GM12878 (cell line): Measurements from ENCODE around the gene PCK2. TPM values are rescaled to one million over a fixed set of nuclear protein-coding genes. Genes with fewer than 3 reads are reported as not detected.
"Not testable (repeated sequence)": the region's sequence is repeated elsewhere in the genome, so short reads cannot be mapped to it uniquely, and the experiment has no call there.

ENCODE experiments used
- ATAC-seq: fragments of 200-7000 bp; cut with Tn5 transposase; 3 replicates; pipeline ENCODE4 v1.9.1; 2020; ENCODE audit warnings: mild to moderate bottlenecking, moderate library complexity
- BruUV-seq: library from RNA; stranded (reverse); fragments of 400-500 nt; replicated peaks from 2 replicates; lab custom pipeline; 2021; lab: Mats Ljungman, UMichigan
- CTCF ChIA-PET: fragments of 300-600 bp; sonication (Branson Sonifier 250); formaldehyde crosslinking; extraction: SDS; loops from one replicate; lab custom pipeline; 2021; ENCODE audit warnings: inconsistent platforms; lab: Yijun Ruan, JAX
- POLR2A ChIA-PET: fragments of 350-600 bp; formaldehyde crosslinking; extraction: SDS; loops from one replicate; lab custom pipeline; 2021; ENCODE audit warnings: inconsistent platforms; lab: Charles Lee
- RAD21 ChIA-PET: fragments of 300-600 bp; sonication (Branson Sonifier 250); formaldehyde crosslinking; loops from one replicate; lab custom pipeline; 2023; ENCODE audit warnings: antibody characterized with exemption; ENCODE audit not compliant: unreplicated experiment; lab: Charles Lee
- SMC1A ChIA-PET: fragments of 300-600 bp; sonication (Branson Sonifier 250); formaldehyde crosslinking; loops from one replicate; lab custom pipeline; 2023; ENCODE audit not compliant: unreplicated experiment, uncharacterized antibody; lab: Charles Lee
- DNase-seq: peaks from one replicate; pipeline ENCODE4 v3.0.0-alpha.2; 2011; ENCODE audit warnings: low read depth, low spot score
- FAIRE-seq: peaks from 3 replicates; lab custom pipeline; 2011; peaks lifted over from hg19 to GRCh38; lab: Jason Lieb, UNC
- H2AFZ ChIP-seq: 2 replicates; pipeline ENCODE4 v1.6.0; 2011; ENCODE audit warnings: low read depth, low read length, control low read depth; ENCODE audit not compliant: control insufficient read depth
- H3K27ac ChIP-seq: 2 replicates; pipeline ENCODE4 v1.5.1; 2011; ENCODE audit warnings: control low read depth; ENCODE audit not compliant: control insufficient read depth, insufficient read depth
- H3K27me3 ChIP-seq, 2 experiments: replicated peaks in 1 of 2; 2 replicates each; pipeline versions ENCODE4 v1.6.0 to v1.6.1; 2011; ENCODE audit warnings: low read length in 1 of 2; ENCODE audit not compliant: control insufficient read depth in 2 of 2, insufficient read depth in 2 of 2
- H3K36me3 ChIP-seq, 2 experiments: 2 replicates each; pipeline ENCODE4 v1.5.1; 2011; ENCODE audit warnings: low read length in 1 of 2; ENCODE audit not compliant: control insufficient read depth in 2 of 2, insufficient read depth in 2 of 2
- H3K4me1 ChIP-seq: 2 replicates; pipeline ENCODE4 v1.6.1; 2011; ENCODE audit warnings: mild to moderate bottlenecking, low read length, moderate library complexity, mixed read lengths; ENCODE audit not compliant: control insufficient read depth, insufficient read depth
- H3K4me2 ChIP-seq: 2 replicates; pipeline ENCODE4 v1.6.0; 2011; ENCODE audit warnings: control low read depth; ENCODE audit not compliant: control insufficient read depth, insufficient read depth
- H3K4me3 ChIP-seq: fragments of 200-600 bp; sonication (generic); 2 replicates; pipeline ENCODE4 v1.5.1; 2016
- H3K79me2 ChIP-seq: 2 replicates; pipeline ENCODE4 v1.6.0; 2011; ENCODE audit warnings: low read length; ENCODE audit not compliant: control insufficient read depth, insufficient read depth
- H3K9ac ChIP-seq: 2 replicates; pipeline ENCODE4 v1.8.0; 2011; ENCODE audit warnings: low read length, control low read depth, mixed read lengths; ENCODE audit not compliant: control insufficient read depth, insufficient read depth
- H3K9me3 ChIP-seq: replicated peaks from 3 replicates; pipeline ENCODE4 v1.5.1; 2011; ENCODE audit warnings: mild to moderate bottlenecking, low read length; ENCODE audit not compliant: control insufficient read depth, insufficient read depth
- H4K20me1 ChIP-seq: 2 replicates; pipeline ENCODE4 v1.6.0; 2011; ENCODE audit not compliant: control insufficient read depth, insufficient read depth
- DPF2 ChIP-seq: fragments of 450-650 bp; IDR thresholded peaks from 2 replicates; pipeline ENCODE4 v1.6.1; 2017; ENCODE audit warnings: mild to moderate bottlenecking
- RCOR1 ChIP-seq: conservative IDR thresholded peaks from 2 replicates; pipeline ENCODE4 v1.6.1; 2012; ENCODE audit warnings: low read depth, low read length, improper control_type of control experiment
- SMARCA5 ChIP-seq: fragments of 450-650 bp; IDR thresholded peaks from 2 replicates; pipeline ENCODE4 v1.6.1; 2017; ENCODE audit warnings: mild to moderate bottlenecking
- SMC3 ChIP-seq: IDR thresholded peaks from 2 replicates; pipeline ENCODE4 v1.6.1; 2011; ENCODE audit warnings: low read length, improper control_type of control experiment, borderline replicate concordance
- ZBED1 ChIP-seq: IDR thresholded peaks from 2 replicates; pipeline ENCODE4 v1.6.1; 2016; ENCODE audit warnings: borderline replicate concordance
- ZNF217 ChIP-seq: fragments of 450-650 bp; IDR thresholded peaks from 2 replicates; pipeline ENCODE4 v1.6.1; 2017; ENCODE audit warnings: antibody characterized with exemption, mild to moderate bottlenecking
- WGBS: methylation state at CpG from one replicate; pipeline ENCODE4 v1.1.6; 2016; ENCODE audit warnings: low lambda C conversion rate; ENCODE audit not compliant: insufficient replicate concordance, insufficient coverage; ENCODE audit errors: missing lambda C conversion rate; 5-methylcytosine and 5-hydroxymethylcytosine counted together
- in situ Hi-C: fragments of 300-500 bp; cut with MboI; formaldehyde crosslinking; loops from 9 replicates; pipeline ENCODE4 v1.14.3; 2018; ENCODE audit warnings: mixed read lengths
- intact Hi-C: fragments of 100-400 bp; cut with micrococcal nuclease; formaldehyde crosslinking; loops from one replicate; pipeline ENCODE4 v1.14.2; 2022; ENCODE audit not compliant: unreplicated experiment
- polyA plus RNA-seq, 11 experiments: library from polyadenylated mRNA; depleted of rRNA in 4 of 11; unstranded in 6 of 11; stranded (reverse) in 5 of 11; fragments of >200 nt; fragmentation: Nextera tagmentation in 4 of 11; fragmentation: Illumina TruSeq in 1 of 11; extraction: Ambion mirVana in 4 of 11; extraction: Trizol in 1 of 11; gene quantifications; 1 replicate in 1 of 11; 2 replicates in 10 of 11; pipeline versions ENCODE4 v1.2.1 to v1.2.3, GENCODE V29; 2011 to 2016; ENCODE audit warnings: inconsistent platforms in 2 of 11, missing spikeins in 2 of 11, low read depth in 1 of 11
- total RNA-seq, 4 experiments: library from RNA; depleted of rRNA in 3 of 4; stranded (reverse); fragments of >200 nt in 3 of 4; fragmentation: Illumina TruSeq in 1 of 4; extraction: Trizol in 1 of 4; gene quantifications; 2 replicates each; pipeline versions ENCODE4 v1.2.1 to v1.2.3, GENCODE V29; 2013 to 2021

The PCK2 gene
- total and polyA plus RNA-seq, 10 of the 15 experiments (the other 5 are each of a cell fraction or from before 2014, with no cell fraction given), result 6.6 to 110 (median 44.6) TPM

GRCh38 chr14:24102357-24103048 lies 8.4 kb downstream of the PCK2 start (continued):
- TF ChIP-seq DPF2 (no peak), ZNF217 (no peak), RCOR1 (no peak), SMARCA5 (no peak), SMC3 (no peak), ZBED1 (no peak)

GRCh38 chr14:24103451-24103850 lies 9.3 kb downstream of the PCK2 start:
- WGBS, result 90% methylated on average over 13 of the region's 13 CpGs
- ChIA-PET POLR2A (interaction anchor here (1.8 kb wide), 1 partner anchor 10 kb away, joined by 8 read pairs; the partner anchor contains the start of gene PCK2), RAD21 (no interaction called here), CTCF (interaction anchor here (1.5 to 11.3 kb wide), 2 partner anchors 10 to 57 kb away, joined by 3 to 294 read pairs; partner anchors contain the start of gene PCK2), SMC1A (interaction anchor here (1.9 to 9.6 kb wide), 2 partner anchors 10 to 57 kb away, joined by 7 to 195 read pairs; partner anchors contain the start of genes IRF9 and PCK2)
- ATAC-seq, result no peak
- no peak for DNase-seq
- Histone ChIP-seq H2AFZ (no peak overlapping the region), H3K27me3 (no peaks in the 10 kb centered on the region), H3K79me2 (no peaks in the 10 kb centered on the region), H3K4me1 (no peaks in the 10 kb centered on the region), H3K4me3 (no peak overlapping the region), H3K9ac (no peak overlapping the region), H3K4me2 (no peak overlapping the region), H4K20me1 (no peaks in the 10 kb centered on the region), H3K36me3 (peaks cover 11% of the 10 kb centered on the region in 2 experiments; a peak in 3 of 4 replicates), H3K27ac (no peak overlapping the region), H3K9me3 (no peaks in the 10 kb centered on the region)
- intact Hi-C loops, result no loop called here
- TSS peak; percentile 23 for BruUV-seq
- in situ Hi-C loops, result loop anchor here (25.0 kb wide), 1 partner anchor 791 kb away; the partner anchor contains the start of genes BCL2L2, PABPN1 and PPP1R3E
- TF ChIP-seq ZBED1, result no peak
- FAIRE-seq, result no peak

- BruUV-seq, H2AFZ ChIP-seq, H3K27ac ChIP-seq, H3K36me3 ChIP-seq, H3K4me3 ChIP-seq, H3K4me1 ChIP-seq, H4K20me1 ChIP-seq, intact Hi-C loops, ATAC-seq, H3K9ac ChIP-seq, H3K27me3 ChIP-seq, H3K9me3 ChIP-seq, H3K79me2 ChIP-seq, H3K4me2 ChIP-seq, FAIRE-seq, DNase-seq: not testable (repeated sequence)
- SMC1A ChIA-PET, result interaction anchor here (1.2 to 9.6 kb wide), 5 partner anchors 9 to 55 kb away, joined by 3 to 195 read pairs (median 38); partner anchors contain the start of genes IRF9, NRL and PCK2
- RAD21 ChIA-PET, result interaction anchor here (0.8 to 6.9 kb wide), 3 partner anchors 12 to 49 kb away, joined by 3 to 153 read pairs (median 136); partner anchors contain the start of gene PCK2
- 93% methylated on average over 8 of the region's 8 CpGs for WGBS
- CTCF ChIA-PET, result interaction anchor here (1.5 to 11.3 kb wide), 6 partner anchors 12 to 193 kb away, joined by 3 to 294 read pairs (median 20); partner anchors contain the start of genes DHRS1, IRF9, NOP9 and PCK2
- POLR2A ChIA-PET, result interaction anchor here (1.0 to 5.3 kb wide), 3 partner anchors 10 to 55 kb away, joined by 3 to 35 read pairs (median 3); partner anchors contain the start of gene IRF9
- in situ Hi-C loops, result loop anchor here (25.0 kb wide), 1 partner anchor 793 kb away; the partner anchor contains the start of genes BCL2L2, PABPN1 and PPP1R3E
Measured at GRCh38 chr14:24105609-24106239, 11.6 kb downstream of the PCK2 start.
